ENCODE data around the gene GPA33.
A peak's percentile ranks its signal among the peaks of the same experiment; 100 is the strongest.

Gene GPA33

DNA sequence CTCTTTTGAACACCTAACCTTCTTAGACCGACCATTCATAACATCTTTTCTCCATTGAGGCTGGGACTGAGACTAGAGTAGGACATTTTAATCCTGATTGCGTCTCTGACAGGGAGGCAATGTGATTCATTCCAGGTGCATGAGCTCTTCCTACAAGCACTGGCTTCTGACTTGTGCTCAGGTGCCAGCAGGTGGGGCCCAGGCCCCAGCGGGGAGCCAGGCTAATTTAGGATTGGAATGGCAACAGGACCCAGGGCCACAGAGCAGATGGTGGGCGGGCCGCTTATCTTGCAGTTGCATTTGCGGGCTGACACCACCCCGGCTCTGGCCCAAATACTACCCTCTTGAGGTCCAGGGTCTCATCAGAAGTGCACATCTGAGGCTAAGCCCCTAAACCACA is 4.1 kb downstream of the GPA33 start:
- DNase-seq (ENCODE audit: low read depth in 2 of 2) = no peak

DNA sequence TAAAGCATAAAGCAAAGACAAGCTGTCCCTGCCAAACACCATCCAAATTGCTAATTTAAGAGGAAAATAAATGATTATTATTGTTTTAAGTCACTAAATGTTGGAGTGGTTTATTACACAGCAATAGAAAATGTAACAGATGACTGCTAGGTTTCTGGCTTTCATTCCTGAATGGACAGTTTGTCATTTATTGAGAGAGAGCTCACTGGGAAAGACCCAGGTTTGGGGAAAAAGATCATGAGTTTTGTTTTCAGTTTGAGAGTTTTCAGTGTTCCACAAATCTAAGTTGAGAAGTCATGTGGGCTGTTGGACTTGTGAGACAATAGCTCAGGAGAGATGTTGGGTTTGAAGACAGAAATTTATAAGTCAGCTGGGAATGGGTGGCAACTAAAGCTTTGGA is 5.4 kb downstream of the GPA33 start:
- DNase-seq (ENCODE audit: low read depth in 2 of 2) = no peak

DNA sequence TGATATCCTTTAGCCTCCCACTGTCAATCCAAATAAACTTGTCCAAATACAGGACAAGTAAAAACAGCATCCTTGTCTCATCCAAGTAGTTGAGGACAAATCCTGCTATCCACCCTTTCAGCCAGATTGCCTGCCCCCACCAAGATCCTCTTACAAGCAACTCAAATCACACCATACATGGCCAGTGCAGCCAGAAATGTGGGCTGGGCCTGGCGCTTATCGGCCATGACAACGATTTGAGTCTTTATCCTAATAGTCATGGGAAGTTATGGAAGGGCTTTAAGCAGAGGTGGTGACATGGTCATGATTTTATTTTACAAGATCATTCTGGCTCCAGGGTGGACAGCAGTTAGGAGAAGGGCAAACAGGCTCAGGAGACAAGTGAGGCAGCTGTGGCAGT is 6.3 kb downstream of the GPA33 start:
- no peak for DNase-seq (ENCODE audit: low read depth in 2 of 2)

DNA sequence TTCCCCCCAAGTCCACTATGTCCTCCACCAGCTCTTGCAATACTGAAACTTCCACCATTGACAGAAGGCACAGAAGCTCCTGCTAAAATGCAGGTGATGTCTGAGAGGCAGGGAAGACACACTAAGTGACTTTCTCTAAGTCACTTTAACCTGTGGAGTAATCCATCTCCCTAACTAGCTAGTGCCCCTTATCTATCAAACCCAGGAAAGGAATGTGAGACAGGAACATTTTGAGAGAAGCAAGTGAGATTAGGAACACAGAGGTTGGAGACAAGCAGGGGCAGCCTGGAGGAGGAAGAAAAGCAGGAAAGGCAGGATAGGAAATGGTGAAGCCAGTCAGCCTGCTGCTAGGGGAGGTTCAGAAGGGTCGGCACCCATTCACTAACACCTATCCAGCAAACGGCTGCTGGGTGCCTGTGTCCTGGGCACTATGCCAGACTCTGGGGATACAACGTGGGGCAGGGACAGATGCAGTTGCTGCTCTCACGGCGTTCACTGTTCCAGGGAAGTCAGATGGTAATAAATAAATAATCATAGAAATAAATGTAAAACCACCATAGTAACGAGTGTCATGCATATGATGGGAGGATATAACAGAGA is 7.0 kb downstream of the GPA33 start:
- DNase-seq (ENCODE audit: low read depth in 2 of 2) = no peak

DNA sequence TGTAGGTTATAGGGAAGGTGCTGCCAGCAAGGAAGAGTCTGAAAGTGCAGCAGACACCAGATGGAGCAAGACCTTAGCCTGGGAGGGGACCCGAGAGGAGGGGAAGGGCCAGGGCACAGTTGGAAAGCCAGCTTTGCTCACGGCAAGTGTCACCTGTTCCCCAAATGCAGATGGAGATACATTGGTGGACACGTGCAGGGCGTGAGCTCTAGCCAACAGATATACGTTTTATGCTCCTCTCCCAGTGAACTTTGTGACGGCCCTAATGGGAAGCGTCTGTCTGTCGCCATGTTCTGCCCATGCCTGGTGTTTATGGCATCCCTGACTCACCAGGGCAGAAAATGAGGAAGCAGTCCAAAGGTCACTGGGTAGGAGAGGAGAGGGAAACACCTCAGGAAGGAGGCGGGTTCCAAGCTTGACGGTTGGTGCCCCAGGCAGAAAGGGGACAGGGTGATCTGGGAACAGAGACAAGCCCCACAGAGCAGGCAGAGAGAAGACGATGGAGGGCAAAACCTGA is 7.6 kb downstream of the GPA33 start:
- no peak for DNase-seq (ENCODE audit: low read depth in 2 of 2)

DNA sequence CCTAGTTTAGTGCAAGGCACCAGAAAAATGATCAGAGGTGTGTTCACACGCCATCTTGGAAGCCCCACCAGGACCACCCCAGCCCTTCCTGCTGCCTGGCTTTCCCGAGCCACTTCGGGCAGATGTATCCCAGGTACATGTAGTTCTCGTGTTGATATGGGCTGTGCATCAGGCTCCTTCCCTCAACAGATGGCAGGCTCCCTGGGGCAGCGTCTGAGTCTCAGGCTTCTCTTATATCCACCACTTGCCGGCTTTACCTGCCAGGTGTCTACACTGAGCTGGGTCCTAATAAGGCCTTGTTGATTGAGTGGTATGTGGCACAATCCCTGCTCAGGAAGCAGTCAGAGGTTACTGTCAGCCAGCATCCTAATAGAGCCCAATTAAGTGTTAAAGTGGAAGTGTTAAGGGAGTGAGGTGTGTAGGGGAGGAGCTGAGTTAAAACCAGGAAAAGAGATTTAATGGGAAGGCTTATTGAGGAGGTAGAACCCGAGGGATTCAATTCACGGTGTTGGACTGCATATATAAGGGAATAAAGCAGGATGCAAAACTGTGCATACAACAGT is 8.5 kb downstream of the GPA33 start:
- no peak for DNase-seq (ENCODE audit: low read depth in 2 of 2)

DNA sequence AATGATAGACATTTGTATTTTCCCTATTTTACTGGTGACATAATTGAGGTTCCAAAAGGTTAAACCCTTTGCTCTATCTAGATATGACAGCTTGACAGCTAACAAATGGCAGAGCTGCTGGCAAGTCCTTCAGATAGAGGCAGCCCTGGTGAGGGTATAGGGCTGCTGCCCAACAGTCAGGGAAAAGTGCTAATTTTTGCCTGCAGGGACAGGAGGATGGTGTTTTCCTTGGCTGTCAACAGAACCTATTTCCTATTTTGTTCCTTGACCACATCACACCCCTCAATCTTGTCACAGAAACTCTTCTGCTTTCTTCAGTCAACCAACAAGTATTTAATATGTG is 12.3 kb downstream of the GPA33 start:
- DNase-seq (ENCODE audit: low read depth in 2 of 2) = no peak

DNA sequence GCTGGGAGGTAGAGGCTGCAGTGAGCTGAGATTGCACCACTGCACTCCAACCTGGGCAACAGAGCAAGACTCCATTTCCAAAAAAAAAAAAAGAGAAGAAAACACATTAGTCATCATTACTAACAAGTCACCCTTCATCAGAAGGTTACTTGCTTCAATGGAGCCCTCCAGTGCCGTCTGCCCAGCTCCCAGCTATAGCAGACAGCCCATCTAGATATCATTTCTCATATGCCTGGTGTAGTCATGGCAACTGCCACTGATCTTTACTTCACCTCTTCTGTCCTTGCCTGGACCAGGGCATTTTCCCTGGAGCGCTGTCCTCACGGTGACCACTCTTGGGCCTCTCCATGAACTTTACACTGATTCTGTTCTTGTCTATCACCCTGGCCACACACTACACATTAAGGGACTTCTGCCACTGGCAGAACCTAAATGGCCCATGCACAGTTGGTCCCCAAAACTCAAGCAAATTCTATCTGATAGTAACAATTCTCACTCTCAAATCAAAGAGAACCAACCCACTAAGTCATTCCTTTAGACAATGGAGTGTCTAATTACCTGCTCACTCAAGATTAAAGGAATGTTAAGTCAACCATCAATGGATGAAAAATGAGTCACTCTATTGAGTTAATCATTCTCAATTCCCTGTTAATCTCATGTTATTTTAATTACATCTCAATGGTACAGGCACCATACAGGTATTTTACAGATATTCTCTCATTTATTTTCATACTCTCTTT is 12.9 kb downstream of the GPA33 start:
- no peak for DNase-seq (ENCODE audit: low read depth in 2 of 2)

DNA sequence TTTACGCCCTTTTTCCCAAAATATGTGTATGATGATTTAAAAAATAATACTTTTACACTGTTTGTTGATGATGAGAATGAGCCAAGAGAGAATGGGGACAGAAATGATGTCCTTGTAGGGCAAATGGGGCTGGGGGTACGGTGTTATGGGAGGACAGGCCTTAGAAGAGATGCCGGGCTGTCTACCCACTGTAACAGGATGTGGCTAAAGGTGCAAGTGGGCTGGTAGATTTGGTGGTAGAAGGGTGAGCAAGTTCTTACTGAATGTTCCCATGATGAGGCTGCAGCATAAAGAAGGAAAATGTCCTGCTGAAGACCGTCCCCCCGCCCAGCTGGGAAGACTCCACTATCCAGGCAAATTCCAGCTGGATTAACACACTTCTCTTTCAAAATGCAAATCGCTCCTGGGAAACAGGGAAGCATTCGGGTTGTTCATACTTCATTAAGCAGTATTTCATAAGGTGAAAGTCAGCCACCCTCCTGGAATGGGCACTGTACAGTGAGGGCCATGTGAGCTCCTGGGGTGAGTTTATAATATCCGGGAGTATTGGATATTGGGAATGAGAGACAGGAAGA is 14.0 kb downstream of the GPA33 start:
- no peak for DNase-seq (ENCODE audit: low read depth in 2 of 2)

DNA sequence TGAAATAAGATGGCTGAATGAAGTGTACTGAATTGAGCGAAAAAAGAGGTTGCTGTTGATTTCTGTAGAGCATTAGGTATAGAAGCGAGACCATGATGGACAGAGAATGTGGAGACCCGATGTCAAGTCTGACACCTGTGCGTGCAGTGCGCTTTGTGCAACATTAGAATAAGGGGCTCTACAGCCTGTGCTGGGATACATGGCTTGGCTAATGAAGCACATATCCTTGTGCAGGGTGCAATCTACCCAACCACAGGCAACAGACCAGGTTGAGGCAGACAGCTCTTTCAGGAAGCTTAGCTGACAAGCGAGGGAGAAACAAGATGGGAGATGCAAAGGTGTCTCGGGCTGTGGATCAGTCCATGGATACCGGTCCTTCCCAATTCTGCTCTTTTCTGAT is 18.9 kb downstream of the GPA33 start:
- DNase-seq (ENCODE audit: low read depth in 2 of 2) = no peak

DNA sequence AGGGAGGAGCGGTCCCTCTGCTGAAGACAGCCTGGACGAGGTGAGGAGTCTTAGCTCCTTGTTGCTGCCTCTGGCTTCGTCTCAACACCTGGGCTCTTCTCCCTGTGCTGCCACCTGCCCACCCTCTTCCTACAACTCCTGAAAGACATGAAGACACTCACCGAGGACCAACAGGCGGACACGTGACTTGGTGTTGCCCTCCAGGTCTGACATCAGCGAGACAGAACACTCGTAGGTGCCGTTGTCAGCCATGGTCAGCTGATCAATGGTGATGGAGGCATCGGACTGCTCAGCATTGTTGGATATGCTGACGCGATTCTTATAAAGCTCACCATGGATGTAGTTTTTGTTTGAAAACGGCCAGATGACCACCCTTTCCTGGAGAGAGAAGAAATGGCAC is 21.4 kb downstream of the GPA33 start:
- DNase-seq (ENCODE audit: low read depth in 2 of 2) = no peak

DNA sequence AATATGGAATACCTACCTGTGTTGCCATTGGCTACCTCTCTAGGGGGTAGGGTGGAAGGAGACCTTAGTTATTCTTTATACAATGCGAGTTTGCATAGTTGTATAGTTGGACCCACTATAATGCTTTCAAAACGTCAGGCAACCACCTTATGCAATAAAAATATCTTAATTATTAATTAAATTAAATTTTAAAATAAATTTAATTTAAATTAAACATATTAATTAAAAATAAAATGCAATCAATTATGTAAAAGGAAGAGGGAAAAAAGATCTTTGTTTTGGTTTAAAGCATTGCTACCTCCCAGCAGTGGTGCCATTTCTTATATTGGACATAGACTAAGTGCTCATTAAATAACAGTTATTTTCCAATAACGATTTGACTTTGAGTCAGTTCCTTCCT is 22.3 kb downstream of the GPA33 start:
- DNase-seq (ENCODE audit: low read depth in 2 of 2) = no peak

DNA sequence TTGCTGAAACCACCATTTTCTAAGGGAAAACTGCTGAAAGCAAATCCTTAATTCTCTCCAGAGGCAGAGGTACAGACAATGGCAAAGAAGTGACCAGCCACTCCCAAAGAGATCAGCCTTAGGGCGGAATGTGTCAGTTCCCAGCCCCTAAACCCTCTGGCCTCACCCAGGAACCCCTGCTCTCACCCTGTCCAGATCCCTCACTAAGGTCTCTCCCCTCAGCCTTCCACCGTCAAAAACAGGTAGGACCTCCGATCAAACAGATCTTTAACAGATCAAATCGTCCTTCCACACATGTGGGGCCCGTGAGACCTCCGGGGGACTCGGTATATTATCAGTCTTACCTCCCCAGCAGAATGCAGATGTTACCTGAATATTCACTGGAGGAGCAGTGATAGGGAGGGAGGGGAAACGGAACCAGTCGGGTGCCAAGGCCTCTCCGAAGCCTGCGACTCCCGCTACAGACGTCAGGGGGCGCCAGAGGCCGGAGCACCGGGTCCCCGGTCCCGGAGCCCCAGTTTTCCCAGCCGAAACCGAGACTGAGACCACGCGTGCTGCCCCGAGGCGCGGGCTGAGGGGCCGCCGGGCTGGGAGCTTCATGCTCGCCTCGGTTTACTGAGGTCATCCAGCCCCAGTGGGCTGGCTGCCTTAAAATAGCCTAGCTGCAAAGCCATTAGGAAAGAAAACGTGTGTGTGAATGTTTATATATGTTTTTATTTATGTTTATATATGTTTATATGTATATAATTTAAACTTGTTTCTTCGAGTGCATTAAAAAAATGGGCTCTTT is 23.6 kb downstream of the GPA33 start:
- peak; percentile 44 to 63 for DNase-seq (ENCODE audit: low read depth in 2 of 2)

DNA sequence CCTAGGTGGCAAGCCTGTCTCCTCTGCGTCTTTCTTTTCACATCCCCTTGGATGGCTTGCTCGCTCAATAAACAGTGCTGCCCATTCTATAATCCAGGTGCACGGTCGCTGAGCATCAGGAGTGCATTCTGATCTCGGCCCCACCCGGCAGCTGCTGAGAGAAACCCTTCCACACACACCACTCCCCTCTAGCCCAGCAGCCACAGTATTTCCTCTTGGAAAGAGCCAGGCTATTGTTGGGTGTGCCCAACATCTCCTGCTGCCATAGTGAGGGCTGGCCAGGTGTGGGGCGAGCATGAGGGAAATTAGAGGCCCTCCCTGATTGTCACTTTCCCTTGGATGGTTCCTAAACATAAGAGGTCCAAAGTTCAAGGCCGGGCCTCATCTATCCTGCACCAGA is 24.7 kb downstream of the GPA33 start:
- DNase-seq (ENCODE audit: low read depth in 2 of 2) = no peak

DNA sequence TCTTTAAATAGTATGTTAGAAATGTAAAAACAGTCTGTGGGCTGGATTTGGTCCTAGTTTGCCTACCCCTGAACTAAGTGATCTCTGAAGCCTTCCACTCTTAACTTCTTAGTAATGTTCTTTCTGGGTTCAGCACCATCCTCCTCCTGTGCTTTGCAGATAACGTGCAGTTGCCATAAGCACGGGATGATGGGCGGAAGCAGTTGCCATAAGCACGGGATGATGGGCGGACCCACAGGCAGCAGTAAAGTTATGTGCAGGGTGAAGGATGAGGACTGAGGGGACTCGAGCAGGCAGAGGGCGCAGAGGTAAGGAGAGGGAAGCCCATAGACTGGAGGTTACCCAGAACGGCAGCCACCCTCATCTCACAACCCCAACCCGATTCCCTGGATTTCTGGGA is 25.6 kb downstream of the GPA33 start:
- no peak for DNase-seq (ENCODE audit: low read depth in 2 of 2)

DNA sequence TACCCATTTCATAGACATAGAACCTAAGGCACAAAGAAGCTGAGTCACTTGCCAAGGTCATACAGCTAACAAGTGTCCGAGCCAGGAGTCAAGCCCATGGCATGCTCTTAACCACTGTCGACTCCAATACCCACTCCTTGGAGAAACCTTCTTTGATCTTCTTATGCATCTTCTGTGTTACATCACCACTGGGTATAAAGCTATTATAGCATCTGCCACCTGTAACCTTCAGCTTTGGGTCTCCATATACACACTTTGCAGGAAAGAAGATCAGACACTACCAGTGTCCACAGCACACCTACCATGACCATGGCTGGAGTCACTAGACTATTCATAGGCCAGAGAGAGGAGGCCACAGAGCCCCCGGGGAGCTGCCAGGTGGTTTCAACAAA is 29.1 kb downstream of the GPA33 start:
- DNase-seq (ENCODE audit: low read depth in 2 of 2) = no peak

DNA sequence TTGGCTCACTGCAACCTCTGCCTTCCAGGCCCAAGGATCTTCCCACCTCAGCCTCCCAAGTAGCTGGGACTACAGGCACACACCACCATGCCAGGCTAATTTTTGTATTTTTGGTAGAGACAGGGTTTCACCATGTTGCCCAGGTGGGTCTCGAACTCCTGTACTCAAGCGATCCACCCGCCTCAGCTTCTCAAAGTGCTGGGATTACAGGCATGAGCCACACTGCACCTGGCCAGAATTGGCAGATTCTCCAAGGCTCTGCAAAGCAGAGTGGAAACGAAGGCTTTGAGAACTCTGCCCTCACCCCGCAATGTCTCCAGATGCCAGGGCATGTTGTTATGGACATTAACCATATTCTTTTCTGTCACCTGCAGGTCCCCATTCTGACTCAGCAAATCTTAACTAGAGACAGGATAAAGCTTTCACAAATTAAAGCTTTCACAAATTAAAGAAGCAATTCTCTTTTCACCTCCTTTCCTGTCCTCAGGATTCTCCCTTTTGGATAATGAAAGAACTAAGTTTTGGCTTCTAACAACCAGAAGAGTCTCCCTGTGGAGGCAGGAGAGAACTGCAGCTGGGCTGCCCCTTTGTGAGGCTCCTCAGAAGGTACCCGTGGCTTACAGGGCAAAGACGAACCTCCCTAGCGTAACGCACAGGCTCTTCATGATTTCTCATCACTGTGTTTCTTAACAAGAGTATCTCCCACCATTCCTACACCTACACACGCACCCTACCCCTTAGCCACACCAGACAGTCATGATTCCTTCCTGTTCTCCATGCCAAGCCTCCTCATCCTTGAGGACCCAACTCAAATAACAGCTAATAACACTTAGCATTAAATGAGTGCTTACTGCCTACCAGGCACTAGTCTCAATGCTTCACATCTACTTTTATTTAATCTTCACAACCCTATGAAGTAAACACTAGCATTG is 29.8 kb downstream of the GPA33 start:
- DNase-seq (ENCODE audit: low read depth in 2 of 2) = no peak

DNA sequence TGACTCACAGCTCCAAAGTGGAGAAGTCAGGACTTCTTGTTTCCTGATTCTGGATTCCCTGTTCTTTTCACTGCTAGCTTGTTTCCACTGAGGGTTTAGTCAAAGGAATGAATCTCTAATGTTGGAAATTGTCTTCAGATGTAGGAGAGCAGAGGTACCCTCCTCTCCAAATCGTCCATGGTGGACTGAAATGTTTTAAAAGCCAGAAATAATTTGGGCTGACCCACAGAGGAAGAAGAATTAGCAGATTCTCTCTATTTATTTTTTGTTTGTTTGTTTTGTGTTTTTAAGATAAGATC is 30.4 kb downstream of the GPA33 start:
- DNase-seq (ENCODE audit: low read depth in 2 of 2) = no peak

DNA sequence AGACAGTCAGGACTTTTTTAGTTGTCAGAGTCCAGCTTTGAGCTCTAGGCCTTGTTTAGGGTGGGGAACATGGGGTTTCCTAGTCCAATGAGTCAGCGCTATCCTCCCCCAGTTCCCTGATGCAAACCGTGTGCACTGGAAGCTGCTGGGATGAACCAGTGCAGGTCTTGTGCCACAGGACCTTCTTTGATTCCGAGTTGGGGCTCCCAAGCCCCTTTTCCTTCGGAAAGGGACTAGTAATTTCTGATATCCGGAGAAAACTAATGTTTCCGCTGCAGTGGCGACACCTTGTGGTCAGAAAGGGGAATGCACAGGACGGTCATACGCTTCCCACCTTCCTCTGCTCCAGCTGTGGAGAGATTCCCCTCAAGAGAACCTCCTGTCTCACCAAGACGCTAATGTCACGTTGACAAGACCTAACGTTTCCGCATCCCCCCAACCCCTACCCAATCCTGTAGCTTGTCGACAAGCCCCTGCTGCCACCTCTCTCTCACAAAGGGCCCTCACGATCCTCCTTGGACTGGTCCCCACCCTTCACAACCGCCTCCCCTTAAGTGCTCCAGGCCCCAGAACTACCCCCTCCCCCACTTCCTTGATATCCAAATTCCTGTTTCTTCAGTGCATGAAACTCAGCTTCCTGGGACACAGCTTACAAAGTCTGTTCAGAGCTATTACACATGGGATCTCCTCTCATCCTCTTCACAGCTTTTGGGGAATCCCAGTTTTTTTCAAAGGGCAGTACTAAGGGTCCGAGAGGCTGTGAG is 30.9 kb downstream of the GPA33 start:
- peak; percentile 32 to 44 for DNase-seq (ENCODE audit: low read depth in 2 of 2)

DNA sequence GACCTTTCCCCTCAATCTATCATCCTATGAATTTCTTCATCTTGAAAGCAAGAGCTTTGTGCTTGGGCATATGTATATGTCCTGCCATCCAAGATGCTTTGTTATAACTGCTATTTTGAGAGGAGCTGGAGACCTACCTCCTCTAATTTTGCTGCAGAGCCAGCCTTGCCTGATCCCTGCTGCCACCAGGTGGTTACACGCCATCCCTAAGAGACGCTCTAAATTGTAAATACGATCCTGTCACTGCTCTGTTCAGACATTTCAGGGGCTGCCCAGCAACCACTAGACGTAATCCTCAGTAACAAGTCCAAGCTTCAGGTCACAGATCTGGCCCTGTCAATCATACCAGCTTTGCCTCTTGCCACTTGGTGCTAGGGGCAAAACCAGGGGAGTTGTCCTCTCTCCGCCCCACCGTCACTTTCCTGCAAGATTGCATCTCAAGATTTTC is 32.9 kb downstream of the GPA33 start:
- DNase-seq (ENCODE audit: low read depth in 2 of 2) = no peak

All from activated CD8-positive, alpha-beta memory T cell treated with anti-CD3 and anti-CD28 coated beads for 4 hours (primary cell).